ENCODE measurements around the gene DIP2B. TPM values are rescaled to one million over a fixed set of nuclear protein-coding genes. Genes with fewer than 3 reads are reported as not detected.
"Not testable (repeated sequence)": the region's sequence is repeated elsewhere in the genome, so short reads cannot be mapped to it uniquely, and the experiment has no call there.

Gene DIP2B
- total and polyA plus RNA-seq, 8 donors = 2.7 to 136 (median 8.9) TPM

DNA sequence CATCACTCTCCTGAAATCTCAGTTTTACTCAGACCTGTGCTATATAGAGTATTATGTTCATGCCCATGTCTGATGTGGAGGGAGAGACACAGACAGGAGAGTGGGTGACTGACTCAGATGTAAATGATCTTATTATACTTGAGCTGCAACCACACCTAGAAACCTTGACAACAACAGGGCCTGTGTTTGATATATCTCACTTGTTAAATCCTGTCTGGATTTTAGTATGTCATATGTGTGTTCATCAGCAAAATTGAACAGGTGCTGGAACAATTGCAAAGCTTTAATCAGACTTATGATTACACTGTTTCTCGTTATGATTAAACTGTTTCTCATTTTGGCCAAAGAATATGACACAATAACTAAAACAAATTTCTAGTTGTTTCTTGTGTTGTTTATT lies 37.7 kb downstream of the DIP2B start:
- H3K9me3 ChIP-seq = no peaks in the 10 kb centered on the region
- DNase-seq = peak in 1 of 2 donors; percentile 35
- peak overlapping the region in 2 of 5 donors; percentile 0 to 63 for H3K27ac ChIP-seq
- no peak overlapping the region for H3K4me3 ChIP-seq
- 22 to 64% (median 26%) methylated on average over 1 of the region's 1 CpG for WGBS, 5 donors
- intact Hi-C loops (cut with DNase I; ENCODE audit: low total_unique reads) = no loop called here
- TF ChIP-seq POLR2A (IDR thresholded peaks at IDR 0.05) (no peak), POLR2AphosphoS5 (IDR thresholded peaks at IDR 0.05) (no peak)
- H3K36me3 ChIP-seq = no peaks in the 10 kb centered on the region
- H3K27me3 ChIP-seq = no peaks in the 10 kb centered on the region
- H3K4me1 ChIP-seq = peaks cover 10 to 59% (median 27%) of the 10 kb centered on the region in 4 donors

DNA sequence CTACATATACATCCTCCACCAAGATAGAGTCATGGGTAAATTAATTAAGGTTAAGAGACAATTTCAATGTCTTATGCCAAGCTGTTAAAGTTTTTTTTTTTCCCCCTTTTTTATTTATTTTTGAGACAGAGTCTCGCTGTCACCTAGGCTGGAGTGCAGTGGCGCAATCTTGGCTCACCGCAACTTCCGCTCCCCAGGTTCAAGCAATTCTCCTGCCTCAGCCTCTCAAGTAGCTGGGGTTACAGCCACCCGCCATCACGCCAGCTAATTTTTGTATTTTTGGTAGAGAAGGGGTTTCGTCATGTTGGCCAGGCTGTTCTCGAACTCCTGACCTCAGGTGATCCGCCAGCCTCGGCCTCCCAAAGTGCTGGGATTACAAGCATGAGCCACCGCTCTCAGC lies 38.4 kb downstream of the DIP2B start:
- H3K9me3 ChIP-seq; DNase-seq; H3K36me3 ChIP-seq; H3K4me3 ChIP-seq; intact Hi-C loops (cut with DNase I; ENCODE audit: low total_unique reads); H3K27me3 ChIP-seq: not testable (repeated sequence)
- Histone ChIP-seq H3K27ac (peak overlapping the region in 1 of 5 donors; percentile 63), H3K4me1 (peaks cover 10 to 59% (median 30%) of the 10 kb centered on the region in 4 donors)
- WGBS, 5 donors = 91 to 95% (median 93%) methylated on average over 11 of the region's 11 CpGs

DNA sequence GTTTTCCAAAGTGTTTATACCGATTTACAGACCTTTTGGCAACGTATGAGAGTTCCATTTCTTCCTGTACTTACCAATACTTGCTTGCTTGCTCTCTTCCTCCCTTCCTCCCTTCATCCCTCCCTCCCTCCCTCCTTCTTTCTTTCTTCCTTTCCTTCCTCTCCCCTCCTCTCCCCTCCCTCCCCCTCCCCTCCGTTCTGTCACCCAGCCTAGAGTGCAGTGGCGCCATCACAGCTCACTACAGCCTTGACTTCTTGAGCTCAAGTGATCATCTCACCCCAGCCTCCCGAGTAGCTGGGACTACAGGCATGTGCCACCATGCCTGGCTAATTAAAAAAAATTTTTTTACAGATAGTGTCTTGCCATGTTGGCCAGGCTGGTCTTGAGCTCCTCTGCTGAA lies 40.4 kb downstream of the DIP2B start:
- no peak overlapping the region for H3K4me3 ChIP-seq
- H3K27ac ChIP-seq = peak overlapping the region in 2 of 5 donors; percentile 33 to 42
- H3K36me3 ChIP-seq = no peaks in the 10 kb centered on the region
- no peak for DNase-seq
- intact Hi-C loops (cut with DNase I; ENCODE audit: low total_unique reads) = no loop called here
- 84 to 93% (median 91%) methylated on average over 4 to 5 of the region's 5 CpGs for WGBS, 5 donors
- H3K9me3 ChIP-seq = no peaks in the 10 kb centered on the region
- no peaks in the 10 kb centered on the region for H3K27me3 ChIP-seq
- H3K4me1 ChIP-seq = peaks cover 14 to 64% (median 43%) of the 10 kb centered on the region in 4 donors
- TF ChIP-seq, protein P1, sequence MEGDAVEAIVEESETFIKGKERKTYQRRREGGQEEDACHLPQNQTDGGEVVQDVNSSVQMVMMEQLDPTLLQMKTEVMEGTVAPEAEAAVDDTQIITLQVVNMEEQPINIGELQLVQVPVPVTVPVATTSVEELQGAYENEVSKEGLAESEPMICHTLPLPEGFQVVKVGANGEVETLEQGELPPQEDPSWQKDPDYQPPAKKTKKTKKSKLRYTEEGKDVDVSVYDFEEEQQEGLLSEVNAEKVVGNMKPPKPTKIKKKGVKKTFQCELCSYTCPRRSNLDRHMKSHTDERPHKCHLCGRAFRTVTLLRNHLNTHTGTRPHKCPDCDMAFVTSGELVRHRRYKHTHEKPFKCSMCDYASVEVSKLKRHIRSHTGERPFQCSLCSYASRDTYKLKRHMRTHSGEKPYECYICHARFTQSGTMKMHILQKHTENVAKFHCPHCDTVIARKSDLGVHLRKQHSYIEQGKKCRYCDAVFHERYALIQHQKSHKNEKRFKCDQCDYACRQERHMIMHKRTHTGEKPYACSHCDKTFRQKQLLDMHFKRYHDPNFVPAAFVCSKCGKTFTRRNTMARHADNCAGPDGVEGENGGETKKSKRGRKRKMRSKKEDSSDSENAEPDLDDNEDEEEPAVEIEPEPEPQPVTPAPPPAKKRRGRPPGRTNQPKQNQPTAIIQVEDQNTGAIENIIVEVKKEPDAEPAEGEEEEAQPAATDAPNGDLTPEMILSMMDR (IDR thresholded peaks at IDR 0.05) = no peak
- no peak for TF ChIP-seq POLR2AphosphoS5 (IDR thresholded peaks at IDR 0.05)
- TF ChIP-seq POLR2A (IDR thresholded peaks at IDR 0.05) = no peak
- TF ChIP-seq EP300 (IDR thresholded peaks at IDR 0.05) = no peak

DNA sequence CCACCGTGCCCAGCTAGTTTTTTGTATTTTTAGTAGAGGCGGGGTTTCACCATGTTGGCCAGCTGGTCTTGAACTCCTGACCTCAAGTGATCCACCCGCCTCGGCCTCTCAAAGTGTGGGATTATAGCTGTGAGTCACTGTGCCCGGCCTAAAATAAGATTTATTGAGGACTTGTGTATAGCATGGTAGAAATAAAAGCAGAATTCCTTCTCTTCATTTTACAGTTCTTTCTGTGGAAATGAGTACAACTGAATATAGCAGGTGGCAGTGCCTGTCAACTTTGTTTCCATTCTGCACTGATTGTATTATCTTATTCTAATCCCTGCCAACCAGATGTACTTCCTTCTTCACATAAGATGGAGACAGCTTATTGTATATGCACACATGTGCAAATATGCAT lies 41.0 kb downstream of the DIP2B start:
- Histone ChIP-seq H3K27ac (peak overlapping the region in 2 of 5 donors; percentile 10 to 33), H3K36me3 (no peaks in the 10 kb centered on the region), H3K4me3 (no peak overlapping the region), H3K9me3 (no peaks in the 10 kb centered on the region), H3K27me3 (no peaks in the 10 kb centered on the region), H3K4me1 (peaks cover 18 to 70% (median 48%) of the 10 kb centered on the region in 4 donors)
- 29 to 41% (median 34%) methylated on average over 5 of the region's 5 CpGs for WGBS, 5 donors
- intact Hi-C loops (cut with DNase I; ENCODE audit: low total_unique reads) = no loop called here
- TF ChIP-seq POLR2A (IDR thresholded peaks at IDR 0.05) (no peak), POLR2AphosphoS5 (IDR thresholded peaks at IDR 0.05) (no peak), EP300 (IDR thresholded peaks at IDR 0.05) (no peak)
- TF ChIP-seq, protein P1 (IDR thresholded peaks at IDR 0.05) = no peak
- no peak for DNase-seq

DNA sequence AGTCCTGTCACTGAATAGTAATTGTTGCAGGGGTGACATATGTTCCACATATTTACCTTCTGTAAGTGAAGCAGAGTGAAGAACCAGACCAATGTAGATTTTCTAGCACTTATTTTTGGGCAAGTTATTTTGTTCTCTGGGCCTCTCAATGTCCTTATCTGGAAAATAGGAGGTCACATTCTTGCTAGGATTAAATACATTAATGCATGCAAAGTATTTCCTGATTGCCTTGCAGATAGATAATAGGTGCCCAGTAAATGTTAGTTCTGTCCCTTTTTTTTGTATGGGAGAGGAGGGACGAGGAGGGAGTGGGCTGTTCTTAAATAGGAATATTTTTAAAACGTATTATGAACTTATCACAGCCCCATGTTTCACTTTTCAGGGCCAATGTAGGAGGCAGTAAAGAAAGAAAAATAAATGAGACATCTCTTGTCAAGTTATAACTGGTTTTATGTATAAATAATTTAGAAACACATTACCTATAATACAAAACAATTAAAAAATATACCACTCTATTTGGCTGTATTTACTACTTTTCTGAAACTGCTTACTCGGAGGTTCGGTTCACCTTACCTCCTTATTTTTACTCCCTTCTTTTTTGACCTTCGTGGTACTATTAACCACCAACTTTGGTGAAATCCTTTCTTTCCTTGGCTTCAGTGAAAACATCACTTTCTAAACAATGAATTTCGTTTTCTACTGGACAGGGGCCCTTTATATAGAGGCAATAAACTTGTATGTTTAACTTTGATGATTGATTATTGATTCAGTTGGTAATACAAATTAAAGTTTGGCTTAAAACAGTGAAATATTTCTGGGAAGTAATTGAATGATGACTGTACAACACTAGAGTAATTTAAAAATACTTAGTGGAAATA lies 41.9 kb downstream of the DIP2B start:
- DNase-seq = no peak
- TF ChIP-seq POLR2AphosphoS5 (IDR thresholded peaks at IDR 0.05) (no peak), POLR2A (IDR thresholded peaks at IDR 0.05) (no peak), EP300 (IDR thresholded peaks at IDR 0.05) (no peak)
- TF ChIP-seq, protein P1 (IDR thresholded peaks at IDR 0.05) = no peak
- WGBS, 5 donors = 58 to 72% (median 62%) methylated on average over 6 of the region's 6 CpGs
- intact Hi-C loops (cut with DNase I; ENCODE audit: low total_unique reads) = no loop called here
- H3K4me1 ChIP-seq = peaks cover 23 to 79% (median 50%) of the 10 kb centered on the region in 4 donors
- H3K27ac ChIP-seq = peak overlapping the region in 2 of 5 donors; percentile 10 to 33
- no peaks in the 10 kb centered on the region for H3K27me3 ChIP-seq
- H3K9me3 ChIP-seq = no peaks in the 10 kb centered on the region
- no peaks in the 10 kb centered on the region for H3K36me3 ChIP-seq
- H3K4me3 ChIP-seq = no peak overlapping the region

All from stomach (tissue), 9 donors.